Middle frontal gyrus (tissue), 1 donor: ENCODE measurements around the gene DOCK11.
"Not testable (repeated sequence)": the region's sequence is repeated elsewhere in the genome, so short reads cannot be mapped to it uniquely, and the experiment has no call there.

ENCODE experiments used
- DNase-seq: peaks from one replicate; pipeline ENCODE4 v3.0.0-alpha.2; 2015; ENCODE audit warnings: low spot score; ENCODE audit errors: extremely low spot score

DOCK11 gene

GRCh38 chrX:118685393-118685792 is 189.8 kb downstream of the DOCK11 start:
- no peak for DNase-seq

GRCh38 chrX:118688935-118689334 is 193.3 kb downstream of the DOCK11 start:
- DNase-seq, result no peak

- no peak for DNase-seq
Observed at GRCh38 chrX:118693843-118694242, 198.2 kb downstream of the DOCK11 start.

GRCh38 chrX:118694638-118695037 is 199.0 kb downstream of the DOCK11 start:
- no peak for DNase-seq

- DNase-seq, result no peak
Observed at GRCh38 chrX:118698516-118699170, 203.0 kb downstream of the DOCK11 start.

GRCh38 chrX:118702741-118703140 is 207.1 kb downstream of the DOCK11 start:
- no peak for DNase-seq

- no peak for DNase-seq
Observed at GRCh38 chrX:118706681-118707080, 211.1 kb downstream of the DOCK11 start.

- DNase-seq, result no peak
Observed at GRCh38 chrX:118714521-118714920, 218.9 kb downstream of the DOCK11 start.

- DNase-seq, result not testable (repeated sequence)
Observed at GRCh38 chrX:118715917-118716316, 220.3 kb downstream of the DOCK11 start.

- DNase-seq, result not testable (repeated sequence)
Observed at GRCh38 chrX:118716833-118717232, 221.2 kb downstream of the DOCK11 start.

GRCh38 chrX:118717678-118718391 is 222.2 kb downstream of the DOCK11 start:
- DNase-seq, result no peak

GRCh38 chrX:118718737-118719136 is 223.1 kb downstream of the DOCK11 start:
- DNase-seq, result no peak

- no peak for DNase-seq
Observed at GRCh38 chrX:118720058-118720707, 224.6 kb downstream of the DOCK11 start.

- no peak for DNase-seq
Observed at GRCh38 chrX:118723376-118723775, 227.8 kb downstream of the DOCK11 start.

GRCh38 chrX:118724365-118724764 is 228.8 kb downstream of the DOCK11 start:
- no peak for DNase-seq

- DNase-seq, result no peak
Observed at GRCh38 chrX:118724775-118725174, 229.2 kb downstream of the DOCK11 start.

- DNase-seq, result no peak
Observed at GRCh38 chrX:118726396-118726795, 230.8 kb downstream of the DOCK11 start.

- no peak for DNase-seq
Observed at GRCh38 chrX:118726887-118727685, 231.5 kb downstream of the DOCK11 start, which contains the start of gene IL13RA1. IL13RA1 (plus strand) TSS chrX:118727606; CDS start chrX:118727639, 33 bp downstream.

GRCh38 chrX:118727686-118728339 is 232.2 kb downstream of the DOCK11 start:
- no peak for DNase-seq

- DNase-seq, result no peak
Observed at GRCh38 chrX:118729042-118729652, 233.5 kb downstream of the DOCK11 start.
